ENCODE data around the gene ABHD17A.

Gene ABHD17A

DNA sequence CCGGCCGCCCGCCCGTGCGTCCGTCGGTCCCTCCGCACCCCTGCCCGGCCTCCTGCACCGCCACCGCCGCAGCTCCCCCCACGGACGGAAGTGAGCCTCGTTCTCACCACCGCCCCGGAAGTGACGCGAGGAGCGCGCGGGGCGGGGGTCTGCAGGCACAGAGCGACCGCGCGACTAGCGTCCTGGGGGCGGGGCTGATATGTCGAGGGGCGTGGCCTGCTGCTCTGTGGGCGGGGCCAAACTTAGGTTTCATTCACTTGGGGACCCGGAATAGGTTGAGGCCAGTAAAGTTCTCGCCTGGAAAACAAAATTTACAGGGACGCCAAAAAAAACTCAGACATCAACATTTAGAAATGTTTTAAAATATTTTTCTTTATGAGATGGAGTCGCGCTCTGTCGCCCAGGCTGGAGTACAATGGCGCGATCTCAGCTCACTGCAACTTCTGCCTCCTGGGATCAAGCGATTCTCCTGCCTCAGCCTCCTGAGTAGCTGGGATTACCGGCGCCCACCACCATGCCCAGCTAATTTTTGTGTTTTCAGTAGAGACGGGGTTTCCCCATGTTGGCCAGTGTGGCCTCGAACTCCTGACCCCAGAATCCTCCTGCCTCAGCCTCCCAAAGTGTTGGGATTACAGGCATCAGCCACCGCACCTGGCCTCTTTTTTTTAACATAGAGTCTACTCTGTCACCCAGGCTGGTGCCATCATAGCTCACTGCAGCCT is at the start of gene ABHD17A:
Gene ABHD17A, minus strand, starts transcription at position 99 of the 722 bp plus-strand sequence. CDS start 3,930 bp downstream, outside the sequence.
- DNase-seq = peak; percentile 96

DNA sequence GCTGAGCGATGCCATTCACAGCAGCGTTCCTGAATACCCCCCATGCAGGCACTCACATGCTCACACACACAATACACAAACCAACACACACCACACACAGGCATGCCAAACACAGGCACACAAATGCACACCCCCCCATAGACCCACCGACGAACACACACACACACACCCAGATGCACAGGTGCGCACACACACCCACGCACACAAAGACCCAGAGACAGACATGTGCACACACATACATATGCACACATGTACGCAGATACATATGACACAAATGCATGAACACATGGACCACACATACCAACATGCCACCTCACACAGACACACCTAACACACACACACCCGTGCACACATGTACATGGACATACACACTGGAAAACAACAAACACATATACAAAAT is 48.6 kb upstream of the ABHD17A start:
- DNase-seq = no peak

DNA sequence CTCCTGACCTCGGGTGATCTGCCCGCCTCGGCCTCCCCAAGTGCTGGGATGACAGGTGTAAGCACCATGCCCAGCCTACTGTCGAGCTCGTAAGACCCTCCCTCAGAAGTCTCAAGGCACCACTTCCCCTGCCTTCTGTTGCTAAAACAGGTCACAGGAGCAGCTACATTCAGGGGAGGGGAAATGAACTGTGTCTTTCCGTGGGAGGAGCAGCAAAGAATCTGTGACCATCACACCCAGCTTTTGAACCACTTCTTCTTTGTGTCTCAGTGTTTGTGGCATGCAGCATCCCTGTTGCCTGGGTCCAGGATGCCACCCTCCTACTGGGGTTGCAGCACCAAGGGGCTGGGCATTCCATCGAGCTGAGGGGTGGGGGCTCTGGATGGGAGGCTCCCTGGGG is 47.9 kb upstream of the ABHD17A start:
- DNase-seq = no peak

DNA sequence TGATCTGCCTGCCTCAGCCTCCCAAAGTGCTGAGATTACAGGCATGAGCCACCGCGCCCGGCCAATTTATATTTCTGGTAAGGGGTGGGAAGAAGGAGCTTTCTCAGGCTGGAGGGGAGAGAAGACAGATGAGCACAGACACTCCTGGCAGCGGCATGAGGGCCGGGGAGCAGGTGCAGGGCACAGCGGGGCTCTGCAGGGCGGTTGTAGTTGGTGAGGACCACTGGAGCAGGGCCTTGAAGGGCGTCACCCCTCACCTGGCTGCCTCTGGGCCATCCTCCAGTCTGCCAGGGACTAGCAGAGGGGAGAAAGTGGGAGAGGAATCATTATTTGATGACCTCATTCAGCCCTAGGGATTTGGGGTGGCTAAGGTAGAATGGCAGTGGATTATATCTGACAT is 47.1 kb upstream of the ABHD17A start:
- no peak for DNase-seq

DNA sequence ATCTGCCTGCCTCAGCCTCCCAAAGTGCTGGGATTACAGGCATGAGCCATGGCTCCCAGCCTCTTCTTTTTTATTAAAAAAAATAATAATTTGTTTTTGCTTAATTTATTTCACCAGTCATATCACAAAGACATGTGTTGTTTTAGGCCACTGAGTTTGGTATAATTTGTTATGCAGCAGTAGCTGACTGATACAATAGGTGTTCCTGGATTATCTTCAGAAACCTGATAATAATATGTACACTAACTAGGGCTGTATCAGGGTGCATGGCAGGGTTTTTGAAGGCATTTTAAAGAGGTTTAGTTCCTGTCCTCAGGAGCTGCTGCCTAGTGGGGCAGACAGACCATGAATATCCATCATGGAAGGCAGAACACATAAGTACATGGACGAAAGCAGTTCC is 46.1 kb upstream of the ABHD17A start:
- DNase-seq = no peak

DNA sequence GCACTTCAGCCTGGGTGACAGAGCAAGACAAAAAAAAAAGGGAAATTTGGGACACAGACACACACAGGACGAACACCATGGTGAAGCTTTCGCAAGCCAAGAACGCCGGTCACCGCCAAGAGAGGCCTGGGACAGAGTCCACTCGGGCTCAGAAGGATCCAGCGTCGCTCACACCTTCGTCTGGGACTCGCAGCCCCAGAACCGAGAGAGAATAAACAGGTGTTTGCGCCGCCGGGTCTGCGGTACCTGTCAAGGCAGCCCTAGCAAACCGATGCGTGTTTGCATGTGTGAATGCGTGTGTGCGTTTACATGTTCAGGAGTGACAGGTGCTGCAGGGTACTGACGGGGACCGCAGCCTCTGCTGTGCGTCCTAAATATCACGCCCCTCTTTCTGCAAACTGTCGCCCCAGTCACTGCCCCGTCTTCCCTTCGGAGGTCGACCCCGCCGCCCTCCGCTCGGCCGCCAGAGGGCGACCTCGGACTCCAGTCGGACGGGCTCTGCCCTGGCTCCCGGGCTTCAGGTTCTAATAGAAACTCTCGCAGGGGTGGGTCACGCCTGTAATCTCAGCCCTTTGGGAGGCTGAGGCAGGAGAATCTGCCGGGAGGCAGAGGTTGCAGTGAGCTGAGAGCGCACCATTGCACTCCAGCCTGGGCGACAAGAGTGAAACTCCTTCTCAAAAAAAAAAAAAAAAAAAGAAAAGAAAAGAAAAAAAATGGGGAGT is 43.9 kb upstream of the ABHD17A start:
- peak; percentile 78 for DNase-seq

DNA sequence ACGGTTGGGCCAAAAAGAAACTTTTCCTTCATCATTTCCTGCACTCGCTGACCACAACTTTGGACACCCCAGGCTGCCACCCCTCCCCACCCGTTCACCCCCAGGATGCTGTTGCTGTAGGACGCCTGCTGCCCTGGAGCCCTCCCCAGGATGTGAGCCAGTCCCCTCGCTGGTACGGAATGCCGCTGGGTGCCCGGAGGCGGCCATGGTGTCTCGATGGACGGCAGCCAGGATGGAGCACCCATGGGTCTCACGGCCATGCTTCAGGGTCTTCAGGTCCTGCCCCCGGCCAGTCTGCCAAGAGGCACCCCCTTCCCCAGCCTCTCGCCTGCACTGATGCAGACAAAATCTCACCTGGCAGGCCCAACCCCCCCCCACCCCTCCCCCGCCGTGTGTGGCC is 40.2 kb upstream of the ABHD17A start:
- DNase-seq = no peak

DNA sequence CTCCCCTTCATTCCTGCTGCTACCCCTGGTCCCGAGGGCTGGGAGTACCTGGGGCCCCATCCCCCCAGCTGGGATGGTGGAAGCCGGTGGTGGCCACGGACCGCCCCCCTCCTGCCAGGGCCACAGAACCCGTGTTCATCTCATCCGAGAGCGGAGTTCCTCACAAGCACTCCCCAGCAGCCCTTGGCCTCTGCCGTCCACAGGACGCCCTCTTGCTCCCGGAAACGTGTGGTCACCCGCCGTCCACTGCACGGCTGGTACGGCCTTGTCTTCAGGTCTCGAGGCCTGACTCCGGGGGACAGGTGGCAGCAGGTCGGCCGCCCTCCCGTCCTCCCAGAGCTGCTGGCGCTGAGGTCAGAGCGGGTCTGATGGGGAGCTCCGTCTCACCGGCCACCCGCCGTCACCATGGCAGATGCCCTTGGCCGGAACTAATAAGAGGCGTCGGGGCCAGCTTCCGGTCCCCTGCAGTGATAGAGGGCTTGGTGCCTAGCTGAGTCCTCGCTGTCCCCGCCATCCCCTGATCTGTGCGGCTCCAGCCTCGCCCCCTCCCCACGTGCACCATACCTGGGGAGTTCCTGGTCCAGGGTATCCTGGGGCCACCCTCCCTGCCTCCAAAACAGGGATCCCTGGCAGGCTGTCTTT is 39.1 kb upstream of the ABHD17A start:
- no peak for DNase-seq

DNA sequence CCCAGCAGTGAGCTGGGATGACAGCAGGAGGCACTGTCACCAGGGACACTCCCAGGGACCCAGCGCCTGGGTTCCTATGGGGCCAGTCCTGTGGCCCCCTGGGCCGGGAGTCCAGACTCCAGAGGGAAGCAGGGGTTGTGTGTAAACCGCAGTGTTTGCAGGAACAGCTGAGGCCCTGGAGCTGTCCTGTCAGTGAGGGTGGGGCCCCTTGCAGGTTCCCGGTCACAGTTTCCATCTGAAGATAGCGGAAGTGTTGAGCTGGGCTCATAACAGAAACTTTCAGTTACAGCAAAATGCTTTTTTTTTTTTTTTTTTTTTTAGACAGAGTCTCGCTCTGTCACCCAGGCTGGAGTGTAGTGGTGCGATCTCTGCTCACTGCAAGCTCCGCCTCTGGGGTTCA is 38.0 kb upstream of the ABHD17A start:
- DNase-seq = no peak

DNA sequence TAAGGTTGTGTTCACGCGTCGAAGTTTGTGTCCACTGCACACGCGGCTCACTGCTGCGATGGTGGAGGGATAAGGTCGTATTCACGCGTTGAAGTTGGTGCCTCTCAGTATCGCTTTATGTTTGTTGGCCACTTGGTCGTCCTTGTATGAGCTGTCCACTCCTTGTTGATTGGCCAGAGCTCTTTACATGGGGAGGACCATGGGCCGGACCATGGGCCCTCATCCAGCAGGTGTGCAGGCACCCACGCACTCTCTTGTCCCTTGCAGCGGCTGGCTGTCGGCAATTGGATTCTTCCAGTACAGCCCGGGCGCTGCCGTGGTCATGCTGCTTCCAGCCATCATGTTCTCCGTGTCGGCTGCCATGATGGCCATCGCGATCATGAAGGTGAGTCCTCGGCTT is 37.5 kb upstream of the ABHD17A start:
- no peak for DNase-seq

DNA sequence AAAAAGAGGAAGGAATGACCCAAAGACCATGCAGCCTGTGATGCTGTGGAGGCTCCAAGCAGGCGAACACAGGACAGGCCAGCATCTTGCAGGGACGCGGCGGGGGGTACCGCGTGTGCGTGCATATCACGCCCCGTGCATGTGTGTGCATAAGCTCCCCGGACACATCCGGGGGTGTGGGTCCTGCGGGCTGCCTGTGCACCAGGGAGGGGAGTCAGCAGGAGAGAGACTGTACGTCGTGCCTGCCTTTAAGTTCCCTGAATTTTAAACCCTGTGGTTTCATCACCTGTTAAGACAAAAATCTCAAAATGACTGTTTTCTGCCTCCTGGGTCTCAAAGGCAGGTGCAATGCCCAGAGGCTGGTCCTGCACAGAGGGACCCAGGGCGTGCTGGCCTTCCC is 36.5 kb upstream of the ABHD17A start:
- no peak for DNase-seq

DNA sequence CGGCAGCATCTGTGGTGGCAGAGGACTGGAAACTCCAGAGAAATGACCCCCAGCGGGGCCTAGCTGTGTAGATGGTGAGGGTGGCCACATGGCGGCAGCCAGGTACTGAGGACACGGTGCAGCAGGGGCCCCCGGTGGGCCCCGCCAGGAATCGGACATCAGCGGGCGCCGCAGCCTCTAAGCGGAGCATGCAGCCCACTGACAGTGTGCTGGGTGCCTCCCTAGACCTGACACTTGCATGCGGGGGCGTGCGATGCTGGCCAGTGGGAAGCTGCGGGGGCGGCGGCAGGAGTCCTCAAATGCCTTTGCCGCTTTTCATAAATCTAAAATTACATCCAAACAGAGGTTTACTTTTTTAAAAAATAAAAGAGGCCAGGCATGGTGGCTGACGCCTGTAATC is 36.0 kb upstream of the ABHD17A start:
- DNase-seq = no peak

DNA sequence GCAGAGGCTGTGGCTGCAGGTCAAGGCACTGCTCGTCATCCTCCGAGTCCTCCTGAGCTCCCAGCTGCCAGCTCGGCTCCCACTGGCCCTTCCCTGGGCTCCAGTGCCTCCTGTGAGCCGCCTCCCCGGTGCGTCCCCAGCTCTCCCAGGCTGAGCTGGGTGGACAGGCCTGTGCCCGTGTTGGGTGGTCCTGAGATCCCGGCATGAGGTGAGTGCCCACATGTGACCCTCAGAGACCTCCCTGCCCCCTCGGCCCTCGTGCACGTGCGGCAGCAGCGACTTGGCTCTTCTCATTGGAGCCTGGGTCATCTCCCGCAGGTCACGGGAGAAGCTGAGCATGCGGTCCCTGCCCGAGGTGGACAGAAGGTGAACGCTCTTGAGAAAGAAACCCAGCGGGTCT is 35.3 kb upstream of the ABHD17A start:
- no peak for DNase-seq

DNA sequence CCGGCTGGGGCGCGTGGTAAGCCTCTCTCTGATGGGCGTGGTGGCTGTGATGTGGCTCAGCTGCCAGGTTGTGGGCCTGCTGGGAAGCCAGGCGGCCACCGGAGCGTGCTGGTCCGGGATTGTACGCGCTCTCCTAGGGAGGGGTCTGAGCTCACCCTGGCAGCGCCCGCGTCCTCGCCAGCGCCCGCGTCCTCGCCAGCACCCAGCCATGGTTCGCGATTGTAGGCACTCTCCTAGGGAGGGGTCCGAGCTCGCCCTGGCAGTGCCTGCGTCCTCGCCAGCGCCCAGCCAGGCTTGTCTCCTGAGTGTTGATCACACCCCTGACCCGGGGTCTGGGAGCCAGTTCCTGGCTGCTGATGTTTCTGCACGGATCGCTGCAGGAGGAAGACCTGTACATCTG is 33.7 kb upstream of the ABHD17A start:
- no peak for DNase-seq

DNA sequence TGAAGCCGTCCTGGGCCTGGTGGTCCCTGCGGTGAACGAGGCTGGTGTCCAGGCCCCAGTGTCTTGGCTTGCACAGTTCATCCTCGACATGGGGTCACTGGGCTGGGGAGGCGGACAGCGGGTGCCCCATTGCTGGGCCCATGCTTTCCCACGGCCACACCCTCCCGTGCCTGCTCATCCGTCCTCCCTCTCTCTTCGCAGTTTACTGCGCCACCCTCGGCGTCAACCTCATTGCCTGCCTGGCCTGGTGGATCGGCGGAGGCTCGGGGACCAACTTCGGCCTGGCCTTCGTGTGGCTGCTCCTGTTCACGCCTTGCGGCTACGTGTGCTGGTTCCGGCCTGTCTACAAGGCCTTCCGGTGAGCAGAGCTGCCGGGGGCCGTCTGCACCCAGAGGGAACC is 32.6 kb upstream of the ABHD17A start:
- no peak for DNase-seq

DNA sequence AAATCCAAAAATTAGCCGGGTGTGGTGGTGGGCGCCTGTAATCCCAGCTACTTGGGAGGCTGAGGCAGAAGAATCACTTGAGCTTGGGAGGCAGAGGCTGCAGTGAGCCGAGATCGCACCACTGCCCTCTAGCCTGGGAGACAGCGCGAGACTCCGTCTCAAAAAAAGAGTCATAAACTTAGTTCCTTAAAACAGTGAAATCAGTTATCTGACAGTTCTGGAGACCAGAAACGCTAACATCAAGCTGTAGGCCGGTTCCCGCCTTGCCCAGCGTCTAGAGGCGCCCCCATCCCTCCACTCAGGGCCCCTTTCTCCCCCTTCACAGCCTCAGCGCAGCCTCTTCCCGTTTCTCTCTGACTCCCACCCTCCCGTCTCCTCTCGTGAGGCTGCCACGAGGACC is 31.9 kb upstream of the ABHD17A start:
- DNase-seq = no peak

DNA sequence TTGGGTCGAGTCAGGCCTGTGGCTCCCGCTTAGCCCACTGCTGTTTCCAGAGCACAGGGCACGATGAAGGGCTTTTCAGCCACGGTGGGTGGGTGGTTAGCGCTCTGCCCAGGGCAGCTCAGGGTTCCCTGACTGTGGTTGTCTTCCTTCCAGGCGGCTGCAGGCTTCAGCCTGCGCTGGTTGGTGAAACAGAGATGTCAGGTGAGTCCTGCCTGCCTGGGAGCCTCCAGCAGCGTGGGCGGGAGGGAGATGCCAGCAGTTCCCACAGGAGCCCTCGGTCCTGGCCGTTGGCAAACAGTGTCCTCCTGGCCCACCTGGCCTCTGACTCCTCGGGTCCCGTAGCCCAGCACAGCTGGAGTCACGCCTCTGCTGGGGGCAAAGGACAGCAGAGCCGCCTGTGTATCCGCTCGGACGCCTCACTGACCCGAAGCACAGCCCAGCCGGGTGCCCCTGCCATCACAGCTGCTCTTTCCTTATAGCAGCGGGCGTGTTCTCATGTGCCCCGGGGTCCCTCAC is 29.6 kb upstream of the ABHD17A start:
- DNase-seq = no peak

DNA sequence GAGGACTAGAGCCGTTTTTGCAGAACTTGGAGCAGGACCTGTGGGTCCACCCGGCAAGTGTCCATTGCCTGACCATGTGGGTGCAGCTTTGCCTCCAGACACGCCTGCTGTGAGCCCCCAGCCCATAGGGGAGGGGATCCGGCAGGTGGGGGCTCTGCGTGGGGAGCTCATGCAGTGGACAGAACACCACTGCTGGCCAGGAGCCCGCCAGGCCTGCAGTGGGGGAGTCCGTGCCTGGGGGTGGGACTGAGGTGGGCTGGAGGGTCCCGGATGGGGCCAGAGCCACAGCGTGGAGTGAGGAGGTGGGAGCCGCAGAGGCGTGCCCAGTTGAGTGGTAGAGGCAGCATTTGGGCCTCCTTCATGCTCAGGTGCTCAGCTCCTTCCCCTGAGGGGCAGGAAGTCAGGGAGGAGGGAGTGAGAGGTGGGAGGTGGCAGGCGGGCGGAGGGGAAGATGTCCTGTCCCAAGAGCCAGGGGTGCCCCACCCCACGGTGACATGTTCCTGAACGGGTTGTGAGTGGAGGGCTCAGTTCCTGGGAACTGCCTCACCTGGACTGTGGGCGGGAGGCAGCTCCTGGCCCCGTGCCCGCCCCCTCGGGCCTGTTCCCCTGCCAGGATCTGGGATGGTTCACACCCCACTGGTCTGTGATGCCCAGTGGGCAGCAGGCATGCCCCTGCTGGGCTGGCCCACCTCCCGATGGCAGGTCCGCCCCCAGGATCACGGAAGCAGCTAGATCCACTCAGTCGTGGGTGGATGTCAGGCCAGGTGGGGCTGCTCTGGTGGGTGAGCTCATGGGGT is 28.7 kb upstream of the ABHD17A start:
- no peak for DNase-seq

DNA sequence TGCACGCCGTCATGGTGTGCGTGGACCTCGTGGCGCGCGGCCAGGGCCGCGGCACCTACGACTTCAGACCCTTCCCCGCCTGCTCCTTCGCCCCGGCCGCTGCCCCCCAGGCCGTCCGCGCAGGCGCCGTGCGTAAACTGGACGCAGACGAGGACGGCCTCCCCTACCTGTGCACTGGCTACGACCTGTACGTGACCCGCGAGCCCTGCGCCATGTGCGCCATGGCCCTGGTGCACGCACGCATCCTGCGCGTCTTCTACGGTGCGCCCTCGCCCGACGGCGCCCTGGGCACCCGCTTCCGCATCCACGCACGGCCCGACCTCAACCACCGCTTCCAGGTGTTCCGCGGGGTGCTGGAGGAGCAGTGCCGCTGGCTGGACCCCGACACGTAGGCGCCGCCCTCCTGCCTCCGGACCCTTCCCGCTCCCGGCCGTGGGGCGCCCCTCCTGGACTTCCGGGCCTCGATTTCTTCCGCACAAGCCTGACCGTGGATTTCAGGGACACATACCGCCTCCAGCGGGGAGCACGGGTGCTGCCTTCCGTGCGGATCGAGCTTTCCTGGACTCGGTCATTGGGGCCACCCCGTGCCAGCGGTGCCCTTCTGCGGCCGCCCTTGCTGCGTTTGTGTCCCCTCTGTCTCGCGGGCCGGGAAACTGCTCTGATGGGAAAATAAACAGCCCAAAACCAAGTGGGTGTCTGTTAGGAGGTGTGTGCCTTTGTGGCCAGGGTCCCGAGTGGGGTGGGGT is 27.6 kb upstream of the ABHD17A start:
- no peak for DNase-seq

DNA sequence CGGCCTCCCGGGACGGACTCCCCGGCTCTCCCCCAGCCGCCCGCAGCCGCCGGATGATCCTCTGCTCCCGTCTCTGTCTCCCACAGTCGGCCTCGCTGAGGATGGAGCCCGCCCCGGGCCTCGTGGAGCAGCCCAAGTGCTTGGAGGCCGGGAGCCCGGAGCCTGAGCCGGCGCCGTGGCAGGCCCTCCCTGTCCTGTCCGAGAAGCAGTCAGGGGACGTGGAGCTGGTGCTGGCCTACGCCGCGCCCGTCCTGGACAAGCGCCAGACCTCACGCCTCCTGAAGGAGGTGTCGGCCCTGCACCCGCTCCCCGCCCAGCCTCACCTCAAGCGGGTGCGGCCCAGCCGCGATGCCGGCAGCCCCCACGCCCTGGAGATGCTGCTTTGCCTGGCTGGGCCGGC is 26.7 kb upstream of the ABHD17A start:
- DNase-seq = no peak

DNA sequence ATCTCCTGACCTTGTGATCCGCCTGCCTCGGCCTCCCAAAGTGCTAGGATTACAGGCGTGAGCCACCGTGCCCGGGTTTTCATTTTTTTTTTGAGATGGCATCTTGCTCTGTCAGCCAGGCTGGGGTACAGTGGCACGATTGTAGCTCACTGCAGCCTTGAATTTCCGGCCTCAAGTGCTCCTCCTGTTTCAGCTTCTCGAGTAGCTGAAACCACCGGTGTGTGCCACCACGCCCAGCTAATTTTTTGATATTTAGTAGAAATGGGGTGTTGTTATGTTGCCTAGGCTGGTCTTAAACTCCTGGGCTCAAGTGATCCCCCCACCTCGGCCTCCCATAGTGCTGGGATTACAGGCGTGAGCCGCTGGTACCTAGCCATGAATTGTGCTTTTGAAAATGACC is 25.8 kb upstream of the ABHD17A start:
- DNase-seq = no peak

DNA sequence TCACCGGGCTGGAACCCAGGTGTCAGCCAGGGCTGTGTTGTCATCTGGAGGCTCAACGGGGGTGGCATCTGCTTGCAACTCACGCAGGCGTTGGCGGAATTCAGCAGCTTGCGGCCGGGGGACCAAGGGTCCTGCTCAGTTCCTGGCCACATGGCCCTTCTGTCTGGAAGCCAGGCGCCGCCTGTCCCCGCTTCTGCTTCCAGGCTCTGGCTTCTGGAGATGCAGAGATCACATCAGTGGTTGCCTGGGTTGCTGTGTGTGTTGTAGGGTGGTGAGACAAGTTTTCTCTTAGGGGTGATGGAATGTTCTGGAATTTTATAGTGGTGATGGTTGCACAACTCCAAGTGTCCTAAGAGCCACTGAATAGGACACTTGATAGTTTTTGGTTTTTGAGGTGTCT is 24.9 kb upstream of the ABHD17A start:
- no peak for DNase-seq

DNA sequence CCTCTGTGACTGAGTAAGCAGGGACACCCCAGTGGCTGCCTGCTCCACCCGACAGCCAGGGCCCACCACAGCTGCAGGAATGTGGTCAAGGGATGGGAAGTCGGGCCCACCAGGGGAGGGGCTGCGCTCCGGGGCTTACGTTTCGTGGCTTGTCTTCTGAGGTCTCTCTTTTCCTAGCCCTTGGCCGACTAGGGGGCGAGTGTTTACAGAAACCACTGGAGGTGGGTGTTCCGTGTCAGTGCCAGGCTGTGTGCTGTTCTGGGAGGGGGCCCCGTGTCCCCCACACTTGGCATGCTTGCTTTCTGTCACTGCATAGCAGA is 24.4 kb upstream of the ABHD17A start:
- DNase-seq = no peak
